Peyer's patch (tissue), 4 donors: ENCODE results near the gene DNAJB13. TPM values are rescaled to one million over a fixed set of nuclear protein-coding genes. Genes with fewer than 3 reads are reported as not detected.

Experiments used
- DNase-seq, 3 donors: peaks; one replicate each; pipeline ENCODE4 v3.0.0-alpha.2; 2017 to 2019
- H3K27ac ChIP-seq, 4 donors: fragments of 200-600 bp; sonication (generic); one replicate each; pipeline ENCODE4 v1.5.1; 2016 to 2019
- H3K27me3 ChIP-seq, 2 donors: fragments of 200-600 bp; sonication (generic); one replicate each; pipeline ENCODE4 v1.5.1; 2019
- H3K36me3 ChIP-seq, 3 donors: fragments of 200-600 bp; sonication (generic); one replicate each; pipeline ENCODE4 v1.5.1; 2016 to 2019
- H3K4me1 ChIP-seq, 4 donors: fragments of 200-600 bp; sonication (generic); one replicate each; pipeline ENCODE4 v1.5.1; 2016 to 2019
- H3K4me3 ChIP-seq, 4 donors: fragments of 200-600 bp; sonication (generic); 1 replicate in 3 of 4; 2 replicates in 1 of 4; pipeline ENCODE4 v1.5.1; 2016 to 2019; ENCODE audit warnings: mild to moderate bottlenecking in 1 of 4
- H3K9me3 ChIP-seq, 4 donors: fragments of 200-600 bp; sonication (generic); one replicate each; pipeline ENCODE4 v1.5.1; 2016 to 2019; ENCODE audit warnings: mild to moderate bottlenecking in 1 of 4
- POLR2A ChIP-seq, 2 donors: fragments of 450-650 bp; IDR thresholded peaks; one replicate each; pipeline ENCODE4 v1.5.1; 2017; ENCODE audit warnings: antibody characterized with exemption in 2 of 2, mild to moderate bottlenecking in 2 of 2, moderate library complexity in 2 of 2
- total RNA-seq, 4 donors: library from RNA; depleted of rRNA; stranded (reverse); fragments of >200 nt; gene quantifications; one replicate each; pipeline ENCODE4 v1.1.0, GENCODE V29; 2016
- TF ChIP-seq, protein P1 (sequence below), 6 experiments: fragments of 450-650 bp in 4 of 6; fragments of 200-600 bp in 2 of 6; sonication (generic) in 1 of 6; IDR thresholded peaks; one replicate each; pipeline ENCODE4 v1.5.1; 2017 to 2019; ENCODE audit warnings: antibody characterized with exemption in 6 of 6, mild to moderate bottlenecking in 3 of 6, moderate library complexity in 1 of 6

DNAJB13 gene
- total RNA-seq, 4 donors from 2014 or later, result 0.54 to 4.4 TPM; not detected in 2

DNA sequence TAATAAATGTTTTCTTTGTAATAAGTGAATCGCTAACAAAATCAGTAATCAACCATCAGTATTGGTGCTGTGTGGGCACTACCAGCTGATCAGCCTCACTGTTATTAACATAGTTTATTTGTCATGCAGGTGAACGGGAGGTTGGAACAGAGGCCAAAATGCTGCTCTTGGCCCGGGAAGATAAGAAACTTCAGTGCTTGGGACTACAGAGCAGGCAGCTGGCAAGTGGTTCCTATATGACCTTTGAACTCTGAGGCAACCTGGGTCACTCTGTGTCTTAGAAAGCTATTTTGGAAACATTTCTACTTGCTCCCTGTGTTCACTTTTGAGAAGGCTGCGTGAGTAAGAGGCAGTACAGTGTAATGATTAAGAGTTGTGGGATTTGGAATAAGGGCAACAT lies 36.5 kb upstream of the DNAJB13 start:
- Histone ChIP-seq H3K4me3 (no peak overlapping the region), H3K4me1 (peaks cover 0 to 9% (median 0%) of the 10 kb centered on the region in 4 donors), H3K27me3 (no peaks in the 10 kb centered on the region), H3K36me3 (peaks cover 0 to 54% (median 0%) of the 10 kb centered on the region in 3 donors), H3K27ac (no peak overlapping the region), H3K9me3 (no peaks in the 10 kb centered on the region)
- TF ChIP-seq, protein P1, sequence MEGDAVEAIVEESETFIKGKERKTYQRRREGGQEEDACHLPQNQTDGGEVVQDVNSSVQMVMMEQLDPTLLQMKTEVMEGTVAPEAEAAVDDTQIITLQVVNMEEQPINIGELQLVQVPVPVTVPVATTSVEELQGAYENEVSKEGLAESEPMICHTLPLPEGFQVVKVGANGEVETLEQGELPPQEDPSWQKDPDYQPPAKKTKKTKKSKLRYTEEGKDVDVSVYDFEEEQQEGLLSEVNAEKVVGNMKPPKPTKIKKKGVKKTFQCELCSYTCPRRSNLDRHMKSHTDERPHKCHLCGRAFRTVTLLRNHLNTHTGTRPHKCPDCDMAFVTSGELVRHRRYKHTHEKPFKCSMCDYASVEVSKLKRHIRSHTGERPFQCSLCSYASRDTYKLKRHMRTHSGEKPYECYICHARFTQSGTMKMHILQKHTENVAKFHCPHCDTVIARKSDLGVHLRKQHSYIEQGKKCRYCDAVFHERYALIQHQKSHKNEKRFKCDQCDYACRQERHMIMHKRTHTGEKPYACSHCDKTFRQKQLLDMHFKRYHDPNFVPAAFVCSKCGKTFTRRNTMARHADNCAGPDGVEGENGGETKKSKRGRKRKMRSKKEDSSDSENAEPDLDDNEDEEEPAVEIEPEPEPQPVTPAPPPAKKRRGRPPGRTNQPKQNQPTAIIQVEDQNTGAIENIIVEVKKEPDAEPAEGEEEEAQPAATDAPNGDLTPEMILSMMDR (IDR thresholded peaks at IDR 0.05), result no peak
- no peak for TF ChIP-seq POLR2A (IDR thresholded peaks at IDR 0.05)
- DNase-seq, result peak in 1 of 3 donors; percentile 59

DNA sequence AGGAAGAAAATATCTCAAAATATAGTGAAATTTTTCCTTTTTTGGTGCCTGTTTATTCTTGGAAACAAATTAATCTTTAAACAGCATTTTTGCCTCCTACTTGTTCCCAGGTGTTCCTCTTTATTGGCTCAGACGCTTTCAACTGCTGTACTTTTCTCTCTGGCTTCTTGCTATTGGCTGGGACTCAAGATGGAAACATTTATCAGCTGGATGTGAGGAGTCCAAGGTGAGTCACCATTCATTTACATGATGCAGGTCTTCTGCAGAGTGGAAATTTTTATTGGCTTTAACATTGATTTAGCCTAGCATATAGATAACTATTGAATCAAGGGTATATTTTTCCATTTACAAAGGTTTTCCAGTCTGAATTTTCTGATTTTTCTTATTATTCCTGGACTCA lies 34.4 kb upstream of the DNAJB13 start:
- H3K27ac ChIP-seq, result peak overlapping the region in 1 of 4 donors; percentile 45
- H3K4me1 ChIP-seq, result peaks cover 0 to 9% (median 0%) of the 10 kb centered on the region in 4 donors
- DNase-seq, result peak in 1 of 3 donors; percentile 60
- H3K9me3 ChIP-seq, result no peaks in the 10 kb centered on the region
- H3K36me3 ChIP-seq, result peaks cover 0 to 55% (median 0%) of the 10 kb centered on the region in 3 donors
- no peak overlapping the region for H3K4me3 ChIP-seq
- no peak for TF ChIP-seq POLR2A (IDR thresholded peaks at IDR 0.05)
- TF ChIP-seq, protein P1 (IDR thresholded peaks at IDR 0.05), result no peak
- no peaks in the 10 kb centered on the region for H3K27me3 ChIP-seq

DNA sequence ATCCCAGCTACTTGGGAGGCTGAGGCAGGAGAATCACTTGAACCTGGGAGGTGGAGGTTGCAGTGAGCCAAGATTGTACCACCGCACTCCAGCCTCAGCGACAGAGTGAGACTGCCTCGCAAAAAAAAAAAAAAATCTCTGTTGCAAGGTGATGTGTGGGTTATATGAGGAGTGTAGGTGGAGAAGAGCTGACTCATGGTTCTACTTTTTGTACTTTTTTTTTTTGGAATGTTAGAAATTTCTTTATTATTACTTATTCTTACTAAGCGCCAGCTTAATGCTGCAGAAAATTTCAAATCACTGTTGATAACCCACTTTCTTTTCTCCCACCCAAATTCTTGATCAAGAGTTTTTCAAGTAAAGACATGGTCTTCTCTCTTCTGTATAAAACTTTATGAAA lies 29.6 kb upstream of the DNAJB13 start:
- no peak for TF ChIP-seq POLR2A (IDR thresholded peaks at IDR 0.05)
- TF ChIP-seq, protein P1 (IDR thresholded peaks at IDR 0.05), result no peak
- Histone ChIP-seq H3K9me3 (no peaks in the 10 kb centered on the region), H3K36me3 (peaks cover 0 to 63% (median 0%) of the 10 kb centered on the region in 3 donors), H3K27me3 (no peaks in the 10 kb centered on the region), H3K4me3 (no peak overlapping the region), H3K27ac (no peak overlapping the region), H3K4me1 (no peaks in the 10 kb centered on the region)
- no peak for DNase-seq

DNA sequence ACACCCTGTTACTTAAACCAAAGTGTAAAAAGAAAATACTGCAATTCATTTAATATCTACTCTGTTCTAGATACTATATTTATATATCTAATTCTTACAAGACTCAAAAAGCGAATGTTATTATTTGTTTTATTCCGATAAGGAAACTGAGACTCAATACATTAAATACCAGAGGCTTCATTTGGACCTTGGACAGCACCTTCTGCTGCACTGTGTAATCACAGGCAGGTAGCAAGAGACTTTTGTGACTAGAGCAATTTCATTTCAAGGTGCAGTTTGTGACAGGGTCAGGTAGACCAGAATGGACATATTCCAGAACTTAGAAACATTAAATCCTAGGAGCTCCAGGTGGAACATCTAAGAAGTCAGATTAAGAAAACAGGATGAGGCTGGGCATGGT lies 21.4 kb upstream of the DNAJB13 start:
- DNase-seq, result no peak
- H3K4me1 ChIP-seq, result no peaks in the 10 kb centered on the region
- TF ChIP-seq, protein P1 (IDR thresholded peaks at IDR 0.05), result no peak
- TF ChIP-seq POLR2A (IDR thresholded peaks at IDR 0.05), result no peak
- no peaks in the 10 kb centered on the region for H3K9me3 ChIP-seq
- no peak overlapping the region for H3K27ac ChIP-seq
- no peak overlapping the region for H3K4me3 ChIP-seq
- H3K36me3 ChIP-seq, result peaks cover 0 to 57% (median 0%) of the 10 kb centered on the region in 3 donors
- H3K27me3 ChIP-seq, result no peaks in the 10 kb centered on the region

DNA sequence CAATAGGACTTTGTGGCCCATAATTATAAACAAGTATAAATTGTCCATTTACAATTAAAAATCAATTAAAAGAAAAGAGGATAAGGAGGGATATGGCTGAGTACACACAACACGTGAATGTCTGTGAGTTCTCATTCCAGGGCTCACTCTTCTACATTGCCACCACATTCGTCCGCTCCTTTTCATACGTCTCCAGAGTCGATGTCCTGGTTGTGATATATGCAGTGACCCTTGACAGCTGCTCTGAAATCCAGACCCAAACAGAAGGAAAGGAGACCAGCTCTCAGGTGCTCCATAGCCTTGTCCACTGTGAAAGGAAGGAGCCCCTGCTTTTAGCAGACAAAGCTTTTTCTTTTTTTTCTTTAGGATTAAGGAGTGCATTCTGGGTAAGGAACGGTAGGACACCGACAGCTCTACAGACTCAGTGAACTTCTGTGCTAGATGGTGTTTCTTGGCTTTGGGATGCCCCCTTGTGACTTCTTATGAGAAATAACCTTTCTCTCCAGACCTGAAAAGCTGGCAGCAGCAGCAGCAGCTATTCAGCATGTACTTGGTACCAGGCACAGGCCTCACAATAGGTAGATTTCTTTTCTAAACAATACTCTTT lies 19.7 kb upstream of the DNAJB13 start:
- H3K9me3 ChIP-seq, result no peaks in the 10 kb centered on the region
- H3K27ac ChIP-seq, result no peak overlapping the region
- DNase-seq, result peak in 1 of 3 donors; percentile 49
- H3K4me3 ChIP-seq, result no peak overlapping the region
- H3K27me3 ChIP-seq, result no peaks in the 10 kb centered on the region
- H3K4me1 ChIP-seq, result no peaks in the 10 kb centered on the region
- TF ChIP-seq, protein P1 (IDR thresholded peaks at IDR 0.05), result peak in 3 of 6 experiments; percentile 68 to 75 (median 69)
- no peak for TF ChIP-seq POLR2A (IDR thresholded peaks at IDR 0.05)
- peaks cover 0 to 41% (median 0%) of the 10 kb centered on the region in 3 donors for H3K36me3 ChIP-seq
